ENCODE measurements around the gene PLAAT1.

PLAAT1 gene

GRCh38 chr3:193225302-193226125 is 15.5 kb upstream of the PLAAT1 start:
- no peaks in the 10 kb centered on the region for H3K9me3 ChIP-seq (ENCODE audit: low read length)
- no peaks in the 10 kb centered on the region for H3F3A ChIP-seq (ENCODE audit: insufficient read depth, low read length)
- H3K36me3 ChIP-seq (ENCODE audit: insufficient read depth, low read length): no peaks in the 10 kb centered on the region
- H3K4me2 ChIP-seq (ENCODE audit: low read length): no peak overlapping the region
- H3K27me3 ChIP-seq (ENCODE audit: insufficient read depth, low read length): no peaks in the 10 kb centered on the region
- no peaks in the 10 kb centered on the region for H3K79me2 ChIP-seq (ENCODE audit: insufficient read depth, low read length)
- H3K9ac ChIP-seq (ENCODE audit: low read length): no peak overlapping the region
- H2AFZ ChIP-seq (ENCODE audit: low read length): no peak overlapping the region
- no peaks in the 10 kb centered on the region for H3K9me2 ChIP-seq (ENCODE audit: low read depth, low read length)
- no peaks in the 10 kb centered on the region for H3K4me1 ChIP-seq (ENCODE audit: insufficient read depth, low read length, severe bottlenecking)
- no peaks in the 10 kb centered on the region for H4K20me1 ChIP-seq (ENCODE audit: insufficient read depth, low read length)
- no peak overlapping the region for H3K4me3 ChIP-seq (ENCODE audit: low read depth, low read length, poor library complexity, severe bottlenecking)
- no peak for TF ChIP-seq CTCF (IDR thresholded peaks at IDR 0.05; ENCODE audit: low read length)
- TF ChIP-seq EZH2 (IDR thresholded peaks at IDR 0.05; ENCODE audit: borderline replicate concordance, low read length): no peak
- H3K27ac ChIP-seq (ENCODE audit: low read depth, low read length, poor library complexity, severe bottlenecking): no peak overlapping the region

GRCh38 chr3:193228206-193228605 is 12.8 kb upstream of the PLAAT1 start:
- Histone ChIP-seq H3K9ac (ENCODE audit: low read length) (no peak overlapping the region), H3K4me1 (ENCODE audit: insufficient read depth, low read length, severe bottlenecking) (no peaks in the 10 kb centered on the region), H3K27ac (ENCODE audit: low read depth, low read length, poor library complexity, severe bottlenecking) (no peak overlapping the region), H3K36me3 (ENCODE audit: insufficient read depth, low read length) (no peaks in the 10 kb centered on the region), H3F3A (ENCODE audit: insufficient read depth, low read length) (no peaks in the 10 kb centered on the region), H3K9me3 (ENCODE audit: low read length) (no peaks in the 10 kb centered on the region), H3K79me2 (ENCODE audit: insufficient read depth, low read length) (no peaks in the 10 kb centered on the region), H3K4me3 (ENCODE audit: low read depth, low read length, poor library complexity, severe bottlenecking) (no peak overlapping the region), H2AFZ (ENCODE audit: low read length) (no peak overlapping the region), H3K4me2 (ENCODE audit: low read length) (no peak overlapping the region), H3K27me3 (ENCODE audit: insufficient read depth, low read length) (no peaks in the 10 kb centered on the region), H4K20me1 (ENCODE audit: insufficient read depth, low read length) (no peaks in the 10 kb centered on the region), H3K9me2 (ENCODE audit: low read depth, low read length) (no peaks in the 10 kb centered on the region)
- TF ChIP-seq CTCF (IDR thresholded peaks at IDR 0.05; ENCODE audit: low read length) (no peak), EZH2 (IDR thresholded peaks at IDR 0.05; ENCODE audit: borderline replicate concordance, low read length) (no peak)

- Histone ChIP-seq H3K9me2 (ENCODE audit: low read depth, low read length) (no peaks in the 10 kb centered on the region), H3K27ac (ENCODE audit: low read depth, low read length, poor library complexity, severe bottlenecking) (no peak overlapping the region), H3K4me3 (ENCODE audit: low read depth, low read length, poor library complexity, severe bottlenecking) (no peak overlapping the region), H2AFZ (ENCODE audit: low read length) (no peak overlapping the region), H3K79me2 (ENCODE audit: insufficient read depth, low read length) (no peaks in the 10 kb centered on the region), H3K36me3 (ENCODE audit: insufficient read depth, low read length) (no peaks in the 10 kb centered on the region), H3K4me1 (ENCODE audit: insufficient read depth, low read length, severe bottlenecking) (no peaks in the 10 kb centered on the region), H3K9ac (ENCODE audit: low read length) (no peak overlapping the region), H3K9me3 (ENCODE audit: low read length) (no peaks in the 10 kb centered on the region), H3K4me2 (ENCODE audit: low read length) (no peak overlapping the region), H4K20me1 (ENCODE audit: insufficient read depth, low read length) (no peaks in the 10 kb centered on the region), H3F3A (ENCODE audit: insufficient read depth, low read length) (no peaks in the 10 kb centered on the region), H3K27me3 (ENCODE audit: insufficient read depth, low read length) (no peaks in the 10 kb centered on the region)
- TF ChIP-seq CTCF (IDR thresholded peaks at IDR 0.05; ENCODE audit: low read length) (no peak), EZH2 (IDR thresholded peaks at IDR 0.05; ENCODE audit: borderline replicate concordance, low read length) (no peak)
These were observed 11.1 kb upstream of the PLAAT1 start for GRCh38 chr3:193229851-193230420.
